Adrenal gland (tissue), 5 donors: ENCODE measurements around the gene MCTP2.

ENCODE experiments used
- POLR2A ChIP-seq, 2 donors: fragments of 450-650 bp; IDR thresholded peaks; one replicate each; pipeline ENCODE4 v1.6.1; 2017; ENCODE audit warnings: antibody characterized with exemption in 2 of 2, mild to moderate bottlenecking in 2 of 2, moderate library complexity in 1 of 2
- TF ChIP-seq, protein P1 (sequence below), 6 experiments: fragments of 450-650 bp in 4 of 6; fragments of 200-600 bp in 2 of 6; sonication (generic) in 1 of 6; IDR thresholded peaks; 1 replicate in 5 of 6; 2 replicates in 1 of 6; pipeline versions ENCODE4 v1.5.1 to v1.8.0; 2016 to 2021; ENCODE audit warnings: antibody characterized with exemption in 6 of 6, mild to moderate bottlenecking in 2 of 6, moderate library complexity in 1 of 6
- donor health status: DM: no; HTN: no; CAD: no.

DNA sequence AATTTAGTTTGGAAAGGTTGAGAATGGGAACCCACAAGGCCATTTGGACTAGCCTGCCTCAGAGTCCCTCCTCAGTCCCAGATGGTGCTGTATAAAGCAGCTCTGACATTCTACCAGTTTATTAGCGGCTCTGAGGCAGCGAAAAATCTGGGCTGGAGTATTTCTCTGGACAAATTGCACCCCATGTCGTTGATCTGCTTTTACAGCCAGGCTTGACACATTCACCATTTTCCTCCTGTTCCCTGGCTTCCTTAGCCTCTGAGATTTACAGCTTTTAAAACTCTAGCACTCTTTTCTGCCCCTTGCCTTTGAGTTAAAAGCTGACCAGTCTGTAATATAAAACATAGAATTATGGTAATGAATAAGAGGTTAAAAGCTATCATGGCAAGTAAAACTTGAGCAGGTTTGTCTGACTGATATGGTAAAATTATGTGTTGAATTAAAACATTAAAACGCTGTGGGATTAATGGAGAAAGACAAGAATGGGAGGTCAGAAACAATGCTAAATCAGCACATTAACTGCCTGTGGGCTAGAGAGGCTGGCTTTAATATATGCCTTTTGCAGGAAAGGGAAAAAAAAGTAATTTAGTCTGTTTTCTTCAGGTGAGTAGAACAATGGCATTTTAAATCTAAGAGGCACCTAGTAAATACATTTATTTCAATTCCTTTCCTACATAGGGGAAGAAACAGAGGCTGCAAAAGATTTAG is 131.2 kb downstream of the MCTP2 start:
- TF ChIP-seq, protein P1, sequence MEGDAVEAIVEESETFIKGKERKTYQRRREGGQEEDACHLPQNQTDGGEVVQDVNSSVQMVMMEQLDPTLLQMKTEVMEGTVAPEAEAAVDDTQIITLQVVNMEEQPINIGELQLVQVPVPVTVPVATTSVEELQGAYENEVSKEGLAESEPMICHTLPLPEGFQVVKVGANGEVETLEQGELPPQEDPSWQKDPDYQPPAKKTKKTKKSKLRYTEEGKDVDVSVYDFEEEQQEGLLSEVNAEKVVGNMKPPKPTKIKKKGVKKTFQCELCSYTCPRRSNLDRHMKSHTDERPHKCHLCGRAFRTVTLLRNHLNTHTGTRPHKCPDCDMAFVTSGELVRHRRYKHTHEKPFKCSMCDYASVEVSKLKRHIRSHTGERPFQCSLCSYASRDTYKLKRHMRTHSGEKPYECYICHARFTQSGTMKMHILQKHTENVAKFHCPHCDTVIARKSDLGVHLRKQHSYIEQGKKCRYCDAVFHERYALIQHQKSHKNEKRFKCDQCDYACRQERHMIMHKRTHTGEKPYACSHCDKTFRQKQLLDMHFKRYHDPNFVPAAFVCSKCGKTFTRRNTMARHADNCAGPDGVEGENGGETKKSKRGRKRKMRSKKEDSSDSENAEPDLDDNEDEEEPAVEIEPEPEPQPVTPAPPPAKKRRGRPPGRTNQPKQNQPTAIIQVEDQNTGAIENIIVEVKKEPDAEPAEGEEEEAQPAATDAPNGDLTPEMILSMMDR (IDR thresholded peaks at IDR 0.05), result no peak
- TF ChIP-seq POLR2A (IDR thresholded peaks at IDR 0.05), result no peak
